ENCODE data around the gene KREMEN1. TPM values are rescaled to one million over a fixed set of nuclear protein-coding genes. Genes with fewer than 3 reads are reported as not detected.

The KREMEN1 gene
- total RNA-seq, 2 donors from 2014 or later, result 8.4 to 13.9 TPM

- Histone ChIP-seq H3K4me3 (no peak overlapping the region), H3K27me3 (replicated peaks; ENCODE audit: insufficient read depth) (no peaks in the 10 kb centered on the region), H3K27ac (peak overlapping the region in 1 of 2 donors; percentile 27), H3K4me1 (ENCODE audit: control insufficient read depth in 1 of 2, low read depth in 2 of 2) (peaks cover 2 to 10% of the 10 kb centered on the region in 2 donors), H3K9me3 (no peaks in the 10 kb centered on the region), H3K36me3 (no peaks in the 10 kb centered on the region)
- TF ChIP-seq, protein P1, sequence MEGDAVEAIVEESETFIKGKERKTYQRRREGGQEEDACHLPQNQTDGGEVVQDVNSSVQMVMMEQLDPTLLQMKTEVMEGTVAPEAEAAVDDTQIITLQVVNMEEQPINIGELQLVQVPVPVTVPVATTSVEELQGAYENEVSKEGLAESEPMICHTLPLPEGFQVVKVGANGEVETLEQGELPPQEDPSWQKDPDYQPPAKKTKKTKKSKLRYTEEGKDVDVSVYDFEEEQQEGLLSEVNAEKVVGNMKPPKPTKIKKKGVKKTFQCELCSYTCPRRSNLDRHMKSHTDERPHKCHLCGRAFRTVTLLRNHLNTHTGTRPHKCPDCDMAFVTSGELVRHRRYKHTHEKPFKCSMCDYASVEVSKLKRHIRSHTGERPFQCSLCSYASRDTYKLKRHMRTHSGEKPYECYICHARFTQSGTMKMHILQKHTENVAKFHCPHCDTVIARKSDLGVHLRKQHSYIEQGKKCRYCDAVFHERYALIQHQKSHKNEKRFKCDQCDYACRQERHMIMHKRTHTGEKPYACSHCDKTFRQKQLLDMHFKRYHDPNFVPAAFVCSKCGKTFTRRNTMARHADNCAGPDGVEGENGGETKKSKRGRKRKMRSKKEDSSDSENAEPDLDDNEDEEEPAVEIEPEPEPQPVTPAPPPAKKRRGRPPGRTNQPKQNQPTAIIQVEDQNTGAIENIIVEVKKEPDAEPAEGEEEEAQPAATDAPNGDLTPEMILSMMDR (IDR thresholded peaks at IDR 0.05), result no peak
- DNase-seq (ENCODE audit: low spot score) (no peak), ATAC-seq (ENCODE audit: insufficient number of reproducible peaks, low FRiP score, low read depth) (no peak)
Observed at GRCh38 chr22:29128891-29129807, 56.3 kb downstream of the KREMEN1 start.

GRCh38 chr22:29129808-29130140, 56.9 kb downstream of the KREMEN1 start:
- DNase-seq (ENCODE audit: low spot score) (no peak), ATAC-seq (ENCODE audit: insufficient number of reproducible peaks, low FRiP score, low read depth) (no peak)
- TF ChIP-seq, protein P1 (IDR thresholded peaks at IDR 0.05), result no peak
- no peaks in the 10 kb centered on the region for H3K9me3 ChIP-seq
- no peak overlapping the region for H3K4me3 ChIP-seq
- no peaks in the 10 kb centered on the region for H3K36me3 ChIP-seq
- H3K27me3 ChIP-seq (replicated peaks; ENCODE audit: insufficient read depth), result no peaks in the 10 kb centered on the region
- H3K27ac ChIP-seq, result peak overlapping the region in 1 of 2 donors; percentile 27
- H3K4me1 ChIP-seq (ENCODE audit: control insufficient read depth in 1 of 2, low read depth in 2 of 2), result peaks cover 2 to 10% of the 10 kb centered on the region in 2 donors

GRCh38 chr22:29130476-29130875, 57.6 kb downstream of the KREMEN1 start:
- TF ChIP-seq, protein P1 (IDR thresholded peaks at IDR 0.05), result no peak
- Histone ChIP-seq H3K36me3 (no peaks in the 10 kb centered on the region), H3K4me1 (ENCODE audit: control insufficient read depth in 1 of 2, low read depth in 2 of 2) (peaks cover 2 to 10% of the 10 kb centered on the region in 2 donors), H3K27me3 (replicated peaks; ENCODE audit: insufficient read depth) (no peaks in the 10 kb centered on the region), H3K27ac (no peak overlapping the region), H3K4me3 (no peak overlapping the region), H3K9me3 (no peaks in the 10 kb centered on the region)
- DNase-seq (ENCODE audit: low spot score), result no peak
- no peak for ATAC-seq (ENCODE audit: insufficient number of reproducible peaks, low FRiP score, low read depth)

GRCh38 chr22:29133603-29134133, 60.8 kb downstream of the KREMEN1 start:
- Histone ChIP-seq H3K27me3 (replicated peaks; ENCODE audit: insufficient read depth) (no peaks in the 10 kb centered on the region), H3K36me3 (peaks cover 8% of the 10 kb centered on the region), H3K9me3 (no peaks in the 10 kb centered on the region), H3K4me1 (ENCODE audit: control insufficient read depth in 1 of 2, low read depth in 2 of 2) (peaks cover 2 to 9% of the 10 kb centered on the region in 2 donors), H3K4me3 (no peak overlapping the region), H3K27ac (no peak overlapping the region)
- no peak for ATAC-seq (ENCODE audit: insufficient number of reproducible peaks, low FRiP score, low read depth)
- TF ChIP-seq, protein P1 (IDR thresholded peaks at IDR 0.05), result no peak
- no peak for DNase-seq (ENCODE audit: low spot score)

DNA sequence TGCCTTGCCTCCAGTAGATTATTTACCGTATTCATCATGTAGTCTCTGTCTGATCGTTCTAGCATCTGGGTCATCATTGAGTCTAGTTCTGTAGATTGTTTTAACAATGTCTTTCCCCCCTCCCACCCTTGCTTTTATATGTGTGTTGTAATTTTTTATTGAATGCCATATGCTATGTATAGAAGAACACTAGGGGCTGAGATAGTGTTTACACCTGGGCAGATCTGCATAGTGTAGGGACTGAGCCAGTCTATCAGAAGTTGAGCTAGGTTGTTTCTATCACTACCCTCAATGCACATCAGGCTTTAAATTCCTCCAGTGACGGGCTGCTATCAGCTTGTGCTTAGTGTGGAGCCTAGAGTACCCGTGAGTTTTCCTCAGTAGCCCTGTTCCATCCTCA, 61.6 kb downstream of the KREMEN1 start:
- Histone ChIP-seq H3K27me3 (replicated peaks; ENCODE audit: insufficient read depth) (no peaks in the 10 kb centered on the region), H3K4me1 (ENCODE audit: control insufficient read depth in 1 of 2, low read depth in 2 of 2) (peaks cover 0 to 1% of the 10 kb centered on the region in 2 donors), H3K36me3 (peaks cover 8% of the 10 kb centered on the region), H3K4me3 (no peak overlapping the region), H3K9me3 (no peaks in the 10 kb centered on the region), H3K27ac (no peak overlapping the region)
- ATAC-seq (ENCODE audit: insufficient number of reproducible peaks, low FRiP score, low read depth), result no peak
- TF ChIP-seq, protein P1 (IDR thresholded peaks at IDR 0.05), result no peak
- DNase-seq (ENCODE audit: low spot score), result no peak
